Measurements from ENCODE around the gene BIRC5. TPM values are rescaled to one million over a fixed set of nuclear protein-coding genes. Genes with fewer than 3 reads are reported as not detected.
"Not testable (repeated sequence)": the region's sequence is repeated elsewhere in the genome, so short reads cannot be mapped to it uniquely, and the experiment has no call there.

Gene BIRC5
- polyA plus RNA-seq, 1 donor (not counting 4 experiments of a cell fraction or from before 2014, with no cell fraction given) = 11.5 TPM

DNA sequence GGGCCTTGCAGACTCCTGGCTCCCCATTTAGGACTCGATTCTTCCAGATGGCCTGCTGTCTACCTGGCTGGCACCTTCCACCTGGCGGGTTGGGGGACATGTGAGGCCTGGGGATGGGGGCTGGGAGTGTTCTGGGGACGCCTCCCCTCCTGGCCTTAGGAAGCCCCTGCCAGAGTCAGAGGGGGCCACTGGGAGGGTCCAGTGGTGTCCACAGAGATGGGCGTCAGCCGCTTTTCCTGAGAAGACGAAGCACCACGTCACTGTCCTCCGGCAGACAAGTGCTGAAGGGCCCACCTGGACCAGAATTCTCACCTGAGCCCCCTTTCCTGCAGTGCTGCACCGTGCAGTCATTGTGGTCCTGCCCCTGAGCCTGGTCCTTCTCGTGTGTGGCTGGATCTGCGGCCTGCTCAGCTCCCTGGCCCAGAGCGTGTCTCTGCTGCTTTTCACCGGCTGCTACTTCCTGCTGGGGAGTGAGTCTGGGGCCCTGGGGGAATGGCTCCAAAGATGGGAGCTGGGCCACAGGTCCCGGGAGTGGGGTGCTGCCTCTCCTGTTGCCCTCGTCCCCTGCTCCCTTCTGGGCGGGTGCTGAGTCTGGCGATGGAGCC, 20.3 kb downstream of the BIRC5 start:
- no peaks in the 10 kb centered on the region for H3K79me2 ChIP-seq (ENCODE audit: control insufficient read depth, insufficient read depth, low read length)
- no peaks in the 10 kb centered on the region for H3K4me1 ChIP-seq (ENCODE audit: control insufficient read depth, extremely low read depth, insufficient read depth, low read length)
- H3K9me1 ChIP-seq (ENCODE audit: control insufficient read depth, extremely low read depth, insufficient read depth, low read length) = no peaks in the 10 kb centered on the region
- no peak overlapping the region for H3K27ac ChIP-seq (ENCODE audit: control insufficient read depth, insufficient read depth, low read length)
- no peak overlapping the region for H3K9ac ChIP-seq (ENCODE audit: control insufficient read depth, extremely low read depth, insufficient read depth, low read length)
- DNase-seq (ENCODE audit: low read depth, low spot score) = no peak
- H4K20me1 ChIP-seq (ENCODE audit: control insufficient read depth, extremely low read depth, insufficient read depth, low read length) = no peaks in the 10 kb centered on the region
- no peak overlapping the region for H2AFZ ChIP-seq (ENCODE audit: control insufficient read depth, low read length)
- TF ChIP-seq, protein P1, sequence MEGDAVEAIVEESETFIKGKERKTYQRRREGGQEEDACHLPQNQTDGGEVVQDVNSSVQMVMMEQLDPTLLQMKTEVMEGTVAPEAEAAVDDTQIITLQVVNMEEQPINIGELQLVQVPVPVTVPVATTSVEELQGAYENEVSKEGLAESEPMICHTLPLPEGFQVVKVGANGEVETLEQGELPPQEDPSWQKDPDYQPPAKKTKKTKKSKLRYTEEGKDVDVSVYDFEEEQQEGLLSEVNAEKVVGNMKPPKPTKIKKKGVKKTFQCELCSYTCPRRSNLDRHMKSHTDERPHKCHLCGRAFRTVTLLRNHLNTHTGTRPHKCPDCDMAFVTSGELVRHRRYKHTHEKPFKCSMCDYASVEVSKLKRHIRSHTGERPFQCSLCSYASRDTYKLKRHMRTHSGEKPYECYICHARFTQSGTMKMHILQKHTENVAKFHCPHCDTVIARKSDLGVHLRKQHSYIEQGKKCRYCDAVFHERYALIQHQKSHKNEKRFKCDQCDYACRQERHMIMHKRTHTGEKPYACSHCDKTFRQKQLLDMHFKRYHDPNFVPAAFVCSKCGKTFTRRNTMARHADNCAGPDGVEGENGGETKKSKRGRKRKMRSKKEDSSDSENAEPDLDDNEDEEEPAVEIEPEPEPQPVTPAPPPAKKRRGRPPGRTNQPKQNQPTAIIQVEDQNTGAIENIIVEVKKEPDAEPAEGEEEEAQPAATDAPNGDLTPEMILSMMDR (optimal IDR thresholded peaks at IDR 0.05 in 1 of 3, IDR thresholded peaks at IDR 0.05 in 1 of 3, conservative IDR thresholded peaks at IDR 0.05 in 1 of 3; ENCODE audit: extremely low read depth in 1 of 3, insufficient read depth in 2 of 3, low read length in 3 of 3) = no peak
- TF ChIP-seq EZH2 (IDR thresholded peaks at IDR 0.05; ENCODE audit: low read length) = no peak
- H3K9me3 ChIP-seq (ENCODE audit: control insufficient read depth, low read depth, low read length) = no peaks in the 10 kb centered on the region
- FAIRE-seq = no peak
- H3K36me3 ChIP-seq (ENCODE audit: control insufficient read depth in 2 of 2, extremely low read depth in 1 of 2, insufficient read depth in 2 of 2, low read length in 2 of 2) = no peaks in the 10 kb centered on the region
- H3K4me3 ChIP-seq (ENCODE audit: control insufficient read depth in 2 of 3, extremely low read depth in 1 of 3, insufficient read depth in 2 of 3, low read depth in 1 of 3, low read length in 3 of 3) = no peak overlapping the region
- no peak overlapping the region for H3K4me2 ChIP-seq (ENCODE audit: control insufficient read depth, extremely low read depth, insufficient read depth, low read depth, low read length)
- dilution Hi-C loops (cut with MboI; ENCODE audit: extremely low pct_ligation_motif_present, low sequenced_read_pairs) = no loop called here
- peaks cover 36% of the 10 kb centered on the region for H3K27me3 ChIP-seq (ENCODE audit: control insufficient read depth, extremely low read depth, insufficient read depth, low read length)

DNA sequence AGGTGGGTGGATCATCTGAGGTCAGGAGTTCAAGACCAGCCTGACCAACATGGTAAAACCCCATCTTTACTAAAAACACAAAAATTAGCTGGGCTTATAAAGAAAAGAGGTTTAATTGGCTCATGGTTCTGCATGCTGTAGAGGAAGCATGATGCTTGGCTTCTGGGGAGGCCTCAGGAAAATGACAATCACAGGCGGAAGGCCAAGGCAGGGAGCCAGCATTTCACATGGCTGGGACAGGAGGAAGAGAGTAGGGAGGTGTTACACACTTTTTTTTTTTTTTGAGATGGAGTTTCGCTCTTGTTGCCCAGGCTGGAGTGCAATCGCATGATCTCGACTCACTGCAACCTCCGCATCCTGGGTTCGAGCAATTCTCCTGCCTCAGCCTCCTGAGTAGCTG, 21.0 kb downstream of the BIRC5 start:
- DNase-seq (ENCODE audit: low read depth, low spot score); dilution Hi-C loops (cut with MboI; ENCODE audit: extremely low pct_ligation_motif_present, low sequenced_read_pairs); FAIRE-seq; H3K4me2 ChIP-seq (ENCODE audit: control insufficient read depth, extremely low read depth, insufficient read depth, low read depth, low read length); H3K9me3 ChIP-seq (ENCODE audit: control insufficient read depth, low read depth, low read length); H3K9ac ChIP-seq (ENCODE audit: control insufficient read depth, extremely low read depth, insufficient read depth, low read length); H3K4me1 ChIP-seq (ENCODE audit: control insufficient read depth, extremely low read depth, insufficient read depth, low read length); H3K79me2 ChIP-seq (ENCODE audit: control insufficient read depth, insufficient read depth, low read length); H2AFZ ChIP-seq (ENCODE audit: control insufficient read depth, low read length); H3K4me3 ChIP-seq (ENCODE audit: control insufficient read depth in 2 of 3, extremely low read depth in 1 of 3, insufficient read depth in 2 of 3, low read depth in 1 of 3, low read length in 3 of 3); H3K9me1 ChIP-seq (ENCODE audit: control insufficient read depth, extremely low read depth, insufficient read depth, low read length); H4K20me1 ChIP-seq (ENCODE audit: control insufficient read depth, extremely low read depth, insufficient read depth, low read length); H3K36me3 ChIP-seq (ENCODE audit: control insufficient read depth in 2 of 2, extremely low read depth in 1 of 2, insufficient read depth in 2 of 2, low read length in 2 of 2); H3K27ac ChIP-seq (ENCODE audit: control insufficient read depth, insufficient read depth, low read length): not testable (repeated sequence)
- H3K27me3 ChIP-seq (ENCODE audit: control insufficient read depth, extremely low read depth, insufficient read depth, low read length) = peaks cover 35% of the 10 kb centered on the region

DNA sequence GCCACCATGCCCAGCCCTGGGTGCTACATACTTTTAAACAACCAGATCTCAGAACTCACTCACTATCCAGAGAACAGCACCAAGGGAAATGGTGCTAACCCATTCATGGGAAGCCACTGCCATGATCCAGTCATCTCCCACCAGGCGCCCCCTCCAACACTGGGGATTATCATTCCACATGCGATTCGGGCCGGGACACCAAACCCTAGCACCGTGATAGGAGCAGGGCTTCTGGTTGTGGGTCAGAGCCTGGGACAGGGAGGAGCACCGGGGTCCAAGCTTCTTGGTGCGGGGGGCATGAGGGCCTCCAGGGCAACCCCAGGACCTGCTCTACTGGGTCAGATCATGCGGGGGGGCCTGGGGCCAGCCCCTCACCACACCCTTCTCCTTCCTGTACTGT, 21.8 kb downstream of the BIRC5 start:
- H3K4me1 ChIP-seq (ENCODE audit: control insufficient read depth, extremely low read depth, insufficient read depth, low read length) = no peaks in the 10 kb centered on the region
- H3K4me3 ChIP-seq (ENCODE audit: control insufficient read depth in 2 of 3, extremely low read depth in 1 of 3, insufficient read depth in 2 of 3, low read depth in 1 of 3, low read length in 3 of 3) = no peak overlapping the region
- no peaks in the 10 kb centered on the region for H3K79me2 ChIP-seq (ENCODE audit: control insufficient read depth, insufficient read depth, low read length)
- H3K9me1 ChIP-seq (ENCODE audit: control insufficient read depth, extremely low read depth, insufficient read depth, low read length) = no peaks in the 10 kb centered on the region
- H3K27ac ChIP-seq (ENCODE audit: control insufficient read depth, insufficient read depth, low read length) = no peak overlapping the region
- dilution Hi-C loops (cut with MboI; ENCODE audit: extremely low pct_ligation_motif_present, low sequenced_read_pairs) = no loop called here
- no peaks in the 10 kb centered on the region for H4K20me1 ChIP-seq (ENCODE audit: control insufficient read depth, extremely low read depth, insufficient read depth, low read length)
- H3K27me3 ChIP-seq (ENCODE audit: control insufficient read depth, extremely low read depth, insufficient read depth, low read length) = peaks cover 26% of the 10 kb centered on the region
- no peak overlapping the region for H2AFZ ChIP-seq (ENCODE audit: control insufficient read depth, low read length)
- no peak overlapping the region for H3K4me2 ChIP-seq (ENCODE audit: control insufficient read depth, extremely low read depth, insufficient read depth, low read depth, low read length)
- no peaks in the 10 kb centered on the region for H3K36me3 ChIP-seq (ENCODE audit: control insufficient read depth in 2 of 2, extremely low read depth in 1 of 2, insufficient read depth in 2 of 2, low read length in 2 of 2)
- no peak for DNase-seq (ENCODE audit: low read depth, low spot score)
- no peaks in the 10 kb centered on the region for H3K9me3 ChIP-seq (ENCODE audit: control insufficient read depth, low read depth, low read length)
- no peak for FAIRE-seq
- no peak overlapping the region for H3K9ac ChIP-seq (ENCODE audit: control insufficient read depth, extremely low read depth, insufficient read depth, low read length)
- no peak for TF ChIP-seq EZH2 (IDR thresholded peaks at IDR 0.05; ENCODE audit: low read length)
- TF ChIP-seq, protein P1 (optimal IDR thresholded peaks at IDR 0.05 in 1 of 3, IDR thresholded peaks at IDR 0.05 in 1 of 3, conservative IDR thresholded peaks at IDR 0.05 in 1 of 3; ENCODE audit: extremely low read depth in 1 of 3, insufficient read depth in 2 of 3, low read length in 3 of 3) = no peak

All from keratinocyte (primary cell).